Heart left ventricle (tissue), 13 donors: ENCODE measurements around the gene YTHDC1.

Experiments
- CTCF ChIP-seq, 12 donors: fragments of 200-600 bp; sonication (generic) in 4 of 12; IDR thresholded peaks; one replicate each; pipeline versions ENCODE4 v1.5.0 to v1.8.0; 2018 to 2022; ENCODE audit warnings: antibody characterized with exemption in 12 of 12, mild to moderate bottlenecking in 5 of 12
- POLR2A ChIP-seq, 2 donors: fragments of 450-650 bp; IDR thresholded peaks; one replicate each; pipeline ENCODE4 v1.6.1; 2017; ENCODE audit warnings: antibody characterized with exemption in 2 of 2, mild to moderate bottlenecking in 2 of 2, moderate library complexity in 2 of 2
- donor health status: ischemic (EF 13 %, LVEDD 7.1; RV severe dilation, severe dysfunction).
- donor health status: DM: no; HTN: yes; CAD: no.
- donor health status: DM: no; HTN: no; CAD: no.
- donor health status: ischemic (EF 25% LVEDD 6.9; RV normal size, moderate dysfunction).
- donor health status: ischemic (EF 25% LVEDD 5.7; RV mildly dilated, moderate dysfunction).
- donor health status: ischemic (EF 35%, LVEDD 5.7; RV mildly dilated, moderate dysfunction).
- donor health status: nonischemic (EF 11% LVEDD 7.7; RV severe dilation, severe dysfunction).
- donor health status: DM: yes; HTN: yes; CAD: no.
- donor health status: PGD.
- donor health status: ischemic (EF 29% LVEDD 5.4; RV normal size, mild dysfunction).
- donor health status: nonischemic (EF 23%, LVEDD 6.1; RV moderate dilation, normal function).

DNA sequence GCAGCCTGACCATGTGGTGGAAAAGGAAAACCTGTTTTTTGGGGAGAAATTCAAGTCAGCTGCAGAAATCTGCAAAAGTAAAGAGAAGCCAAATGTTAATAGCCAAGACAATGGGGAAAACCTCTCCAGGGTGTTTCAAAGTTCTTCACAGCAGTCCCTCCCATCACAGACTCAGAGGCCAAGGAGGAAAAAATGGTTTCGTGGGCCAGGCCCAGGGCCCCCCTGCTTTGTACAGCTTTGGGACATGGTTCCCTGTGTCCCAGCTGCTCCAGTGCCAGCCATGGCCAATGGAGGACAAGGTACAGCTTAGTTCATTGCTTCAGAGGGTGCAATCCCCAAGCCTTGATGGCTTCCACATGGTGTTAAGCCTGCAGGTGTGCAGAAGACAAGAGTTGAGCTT is 15.2 kb upstream of the YTHDC1 start:
- TF ChIP-seq CTCF (IDR thresholded peaks at IDR 0.05) (no peak), POLR2A (IDR thresholded peaks at IDR 0.05) (no peak)
